Ovary (tissue), 9 donors: ENCODE data around the gene PLB1. TPM values are rescaled to one million over a fixed set of nuclear protein-coding genes. Genes with fewer than 3 reads are reported as not detected.
A peak's percentile ranks its signal among the peaks of the same experiment; 100 is the strongest.

Experiments used
- DNase-seq, 5 donors: peaks; one replicate each; pipeline ENCODE4 v3.0.0-alpha.2; 2019 to 2020
- H3K27ac ChIP-seq, 2 donors: fragments of 200-600 bp; one replicate each; pipeline versions ENCODE4 v1.5.1 to v1.8.0; 2019 to 2022
- H3K27me3 ChIP-seq: fragments of 200-600 bp; one replicate; pipeline ENCODE4 v1.8.0; 2022
- H3K36me3 ChIP-seq: fragments of 200-600 bp; sonication (generic); one replicate; pipeline ENCODE4 v1.5.1; 2019
- H3K4me1 ChIP-seq: one replicate; pipeline ENCODE4 v1.8.1; 2013; ENCODE audit warnings: mild to moderate bottlenecking, moderate library complexity; ENCODE audit not compliant: insufficient read depth
- H3K4me3 ChIP-seq: fragments of 200-600 bp; sonication (generic); one replicate; pipeline ENCODE4 v1.5.1; 2017
- H3K9me3 ChIP-seq, 2 donors: fragments of 200-600 bp in 1 of 2; sonication (generic) in 1 of 2; one replicate each; pipeline versions ENCODE4 v1.5.1 to v1.8.1; 2013 to 2019; ENCODE audit warnings: mild to moderate bottlenecking in 1 of 2, moderate library complexity in 1 of 2
- EP300 ChIP-seq: sonication (generic); formaldehyde crosslinking; IDR thresholded peaks from one replicate; pipeline ENCODE4 v1.6.1; 2017; ENCODE audit warnings: antibody characterized with exemption
- POLR2A ChIP-seq: fragments of 450-650 bp; IDR thresholded peaks from one replicate; pipeline ENCODE4 v1.6.1; 2017; ENCODE audit warnings: antibody characterized with exemption, mild to moderate bottlenecking, moderate library complexity
- WGBS, 3 donors: extraction: QIAGEN DNeasy Blood & Tissue Kit in 1 of 3; methylation state at CpG; one replicate each; pipeline versions ENCODE4 v1.1.5 to v1.1.7; 2013 to 2017; 5-methylcytosine and 5-hydroxymethylcytosine counted together
- intact Hi-C, 4 donors: fragments of 100-400 bp; cut with DNase I; formaldehyde crosslinking; loops; one replicate each; pipeline versions ENCODE4 v1.11.0 to v1.15.1; 2022 to 2023
- polyA plus RNA-seq, 2 donors: library from polyadenylated mRNA; stranded (reverse); fragments of 200-250 nt in 1 of 2; fragments of 350-450 nt in 1 of 2; fragmentation: Illumina TruSeq in 1 of 2; extraction: RNeasy Lipid Tissue Mini Kit (QIAGEN cat#74804) in 1 of 2; gene quantifications; one replicate each; pipeline ENCODE4 v1.2.3, GENCODE V29; 2013 to 2014
- total RNA-seq, 7 donors: library from RNA; depleted of rRNA in 2 of 7; stranded (reverse); fragments of >200 nt in 2 of 7; fragmentation: NEBNext Ultra II Directional in 3 of 7; extraction: Animal tissue kit (Norgen Biotek cat#: 25700) in 3 of 7; gene quantifications; one replicate each; pipeline versions ENCODE4 v1.1.0 to v1.2.4, GENCODE V29; 2016 to 2023
- TF ChIP-seq, protein P1 (sequence below), 3 donors: fragments of 450-650 bp in 2 of 3; fragments of 200-600 bp in 1 of 3; IDR thresholded peaks; one replicate each; pipeline versions ENCODE4 v1.5.1 to v1.8.0; 2016 to 2022; ENCODE audit warnings: antibody characterized with exemption in 3 of 3, mild to moderate bottlenecking in 1 of 3
- donor health status: DM: no; HTN: no; CAD: no; lungs with moderate emphysema.
- donor health status: DM: no; HTN: no; CAD: no.
- donor health status: Bipolar disorder and iron deficiency.
- donor health status: DM: yes; HTN: yes; CAD: no.
- donor health status: DM: no; HTN: no; CAD: no.
- donor health status: DM: yes; HTN: yes; CAD: no.

PLB1 gene
- total and polyA plus RNA-seq, 9 donors = 0.99 to 9.3 (median 2.7) TPM

DNA sequence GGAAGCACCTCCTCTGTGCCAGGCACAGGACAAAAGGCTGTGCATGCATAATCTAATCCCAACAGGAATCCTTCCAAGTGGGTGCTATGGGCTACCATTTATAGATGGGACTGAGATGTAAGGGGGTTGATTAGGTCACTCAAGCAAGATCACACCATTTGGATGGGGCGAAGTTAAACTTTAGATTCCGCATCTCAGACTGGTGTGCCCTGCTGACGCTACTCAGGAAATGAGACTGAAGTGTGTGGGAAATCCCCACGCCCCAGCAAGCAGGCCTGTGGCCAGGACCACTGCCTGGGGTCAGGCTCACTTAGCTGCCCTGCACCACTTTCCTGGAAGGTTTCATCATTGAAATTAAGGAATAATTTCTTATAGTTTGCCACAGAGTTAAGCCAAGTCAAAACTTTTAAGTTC is 185.3 kb downstream of the PLB1 start:
- H3K4me1 ChIP-seq = peaks cover 11% of the 10 kb centered on the region
- no peaks in the 10 kb centered on the region for H3K36me3 ChIP-seq
- H3K27ac ChIP-seq = no peak overlapping the region
- TF ChIP-seq EP300 (no peak), POLR2A (no peak)
- TF ChIP-seq, protein P1, sequence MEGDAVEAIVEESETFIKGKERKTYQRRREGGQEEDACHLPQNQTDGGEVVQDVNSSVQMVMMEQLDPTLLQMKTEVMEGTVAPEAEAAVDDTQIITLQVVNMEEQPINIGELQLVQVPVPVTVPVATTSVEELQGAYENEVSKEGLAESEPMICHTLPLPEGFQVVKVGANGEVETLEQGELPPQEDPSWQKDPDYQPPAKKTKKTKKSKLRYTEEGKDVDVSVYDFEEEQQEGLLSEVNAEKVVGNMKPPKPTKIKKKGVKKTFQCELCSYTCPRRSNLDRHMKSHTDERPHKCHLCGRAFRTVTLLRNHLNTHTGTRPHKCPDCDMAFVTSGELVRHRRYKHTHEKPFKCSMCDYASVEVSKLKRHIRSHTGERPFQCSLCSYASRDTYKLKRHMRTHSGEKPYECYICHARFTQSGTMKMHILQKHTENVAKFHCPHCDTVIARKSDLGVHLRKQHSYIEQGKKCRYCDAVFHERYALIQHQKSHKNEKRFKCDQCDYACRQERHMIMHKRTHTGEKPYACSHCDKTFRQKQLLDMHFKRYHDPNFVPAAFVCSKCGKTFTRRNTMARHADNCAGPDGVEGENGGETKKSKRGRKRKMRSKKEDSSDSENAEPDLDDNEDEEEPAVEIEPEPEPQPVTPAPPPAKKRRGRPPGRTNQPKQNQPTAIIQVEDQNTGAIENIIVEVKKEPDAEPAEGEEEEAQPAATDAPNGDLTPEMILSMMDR (IDR thresholded peaks at IDR 0.05) = no peak
- H3K9me3 ChIP-seq = no peaks in the 10 kb centered on the region
- intact Hi-C loops = loop anchor here in 1 of 4 donors (10.0 kb wide), 1 partner anchor 54 kb away; no protein-coding TSS in a partner anchor
- H3K4me3 ChIP-seq = no peak overlapping the region
- WGBS, 3 donors = 58 to 81% (median 81%) methylated on average over 4 of the region's 4 CpGs
- H3K27me3 ChIP-seq = no peaks in the 10 kb centered on the region
- DNase-seq = no peak

DNA sequence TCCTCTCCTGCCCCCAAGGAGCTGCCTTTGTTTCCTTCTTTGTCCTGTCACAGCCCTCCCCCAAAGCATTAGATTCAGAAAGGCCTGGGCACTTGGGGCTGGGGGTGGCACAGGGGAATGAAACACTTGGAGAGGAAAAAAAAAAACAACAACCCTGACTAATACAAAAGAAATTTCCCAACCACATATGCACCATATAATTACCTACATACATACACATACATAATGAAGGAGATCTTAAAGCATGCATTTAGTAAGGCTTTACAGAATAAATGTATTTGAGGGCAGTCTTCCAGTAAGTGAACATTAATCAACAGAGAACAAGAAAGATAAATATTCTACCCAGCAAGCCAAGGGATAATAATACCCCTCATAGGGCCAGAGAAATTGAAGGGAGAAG is 185.7 kb downstream of the PLB1 start:
- no peaks in the 10 kb centered on the region for H3K27me3 ChIP-seq
- no peak for TF ChIP-seq EP300
- H3K27ac ChIP-seq = no peak overlapping the region
- H3K9me3 ChIP-seq = no peaks in the 10 kb centered on the region
- DNase-seq = no peak
- peaks cover 11% of the 10 kb centered on the region for H3K4me1 ChIP-seq
- H3K36me3 ChIP-seq = no peaks in the 10 kb centered on the region
- intact Hi-C loops = loop anchor here in 1 of 4 donors (10.0 kb wide), 1 partner anchor 53 kb away; no protein-coding TSS in a partner anchor
- H3K4me3 ChIP-seq = no peak overlapping the region

DNA sequence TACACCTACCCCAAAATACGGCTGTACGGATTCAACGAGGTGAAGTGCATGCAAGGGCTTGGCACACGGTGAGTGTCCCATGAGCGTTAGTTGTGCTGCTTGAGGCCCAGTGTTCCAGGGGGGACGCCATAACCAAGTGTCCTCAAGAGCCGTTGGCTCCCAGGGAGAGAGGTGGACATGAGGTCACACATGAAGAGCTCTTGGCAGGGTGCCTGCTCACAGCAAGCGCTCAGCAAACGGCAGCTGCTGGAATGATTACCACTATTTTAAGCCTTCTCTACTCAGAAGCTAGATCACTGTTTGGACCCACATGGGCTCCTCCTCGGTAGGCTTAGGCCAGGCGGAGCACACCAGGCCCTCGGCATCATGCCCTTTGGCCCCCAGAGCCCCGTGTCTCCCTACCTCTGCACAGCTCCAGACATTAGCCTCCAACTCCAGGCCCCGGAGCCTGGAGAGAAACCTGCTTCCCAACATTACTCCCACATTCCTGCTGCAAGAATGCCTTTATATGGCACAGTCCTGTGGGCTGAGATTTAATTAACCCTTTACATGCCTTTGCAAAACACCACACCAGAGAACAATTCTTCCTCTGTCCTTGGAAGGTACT is 187.3 kb downstream of the PLB1 start:
- Histone ChIP-seq H3K9me3 (no peaks in the 10 kb centered on the region), H3K36me3 (no peaks in the 10 kb centered on the region), H3K27ac (no peak overlapping the region), H3K27me3 (no peaks in the 10 kb centered on the region), H3K4me1 (peaks cover 11% of the 10 kb centered on the region), H3K4me3 (no peak overlapping the region)
- intact Hi-C loops = loop anchor here in 1 of 4 donors (10.0 kb wide), 1 partner anchor 52 kb away; no protein-coding TSS in a partner anchor
- TF ChIP-seq POLR2A (no peak), EP300 (no peak)
- TF ChIP-seq, protein P1 (IDR thresholded peaks at IDR 0.05) = no peak
- 28 to 31% (median 31%) methylated on average over 14 of the region's 14 CpGs for WGBS, 3 donors
- DNase-seq = peak; percentile 69 to 85 (median 79)

DNA sequence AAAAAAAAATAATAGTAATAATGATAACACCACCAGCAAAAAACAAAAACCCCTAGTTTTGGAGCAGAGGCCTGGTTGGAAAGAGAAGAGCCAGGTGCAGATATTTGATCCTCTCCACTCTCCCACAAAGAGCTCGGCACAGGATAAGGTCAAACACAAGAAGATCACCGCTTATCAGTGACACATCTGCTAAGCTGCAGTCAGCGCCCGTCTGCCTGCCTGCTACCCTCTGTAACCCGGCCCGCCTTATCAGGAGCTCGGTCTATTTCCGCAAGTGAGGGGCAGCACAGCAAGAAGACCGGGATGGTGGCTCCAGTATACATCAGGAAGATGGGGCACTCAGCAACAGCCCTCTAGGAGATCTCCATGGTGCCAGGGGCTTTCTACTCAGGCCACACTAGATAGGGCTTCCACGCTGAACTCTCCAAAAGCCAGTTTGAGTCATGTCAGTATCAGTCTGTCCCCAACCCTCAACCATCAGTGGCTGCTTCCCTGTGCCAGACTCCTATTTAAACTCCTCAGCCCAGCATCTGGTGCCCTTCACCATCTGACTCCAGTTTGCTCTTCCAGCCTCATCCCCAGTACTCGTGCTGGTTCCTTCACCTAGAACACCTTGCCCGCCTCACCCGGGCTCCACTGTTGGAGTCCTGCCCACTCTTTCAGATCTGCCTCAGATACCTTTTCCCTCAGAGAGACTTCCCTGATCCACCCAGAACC is 188.4 kb downstream of the PLB1 start:
- Histone ChIP-seq H3K27me3 (no peaks in the 10 kb centered on the region), H3K4me3 (no peak overlapping the region), H3K4me1 (peaks cover 10% of the 10 kb centered on the region), H3K9me3 (no peaks in the 10 kb centered on the region), H3K36me3 (no peaks in the 10 kb centered on the region), H3K27ac (no peak overlapping the region)
- intact Hi-C loops = loop anchor here in 1 of 4 donors (10.0 kb wide), 1 partner anchor 51 kb away; no protein-coding TSS in a partner anchor
- no peak for DNase-seq
- TF ChIP-seq EP300 (no peak), POLR2A (no peak)
- TF ChIP-seq, protein P1 (IDR thresholded peaks at IDR 0.05) = no peak
- WGBS, 3 donors = 89 to 91% (median 90%) methylated on average over 13 of the region's 13 CpGs

DNA sequence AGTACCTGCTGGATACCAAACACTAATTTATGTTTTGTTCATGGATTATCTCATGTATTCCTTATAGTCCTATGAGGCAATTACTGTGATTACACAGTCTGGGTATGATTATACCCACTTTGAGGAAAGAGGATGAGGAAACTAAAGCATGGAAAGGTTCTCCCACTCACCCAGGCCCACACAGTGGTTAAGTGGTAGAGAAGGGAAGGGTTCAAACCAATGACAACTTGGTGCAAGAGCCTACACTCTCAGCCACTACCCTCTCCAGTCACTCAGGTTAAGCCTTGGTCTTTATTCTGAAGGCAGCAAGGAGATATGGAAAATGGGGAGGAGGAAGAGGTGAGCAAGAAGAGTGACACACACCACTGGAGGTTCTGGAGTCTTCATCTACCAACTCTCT is 191.3 kb downstream of the PLB1 start:
- Histone ChIP-seq H3K27ac (no peak overlapping the region), H3K4me1 (peaks cover 17% of the 10 kb centered on the region), H3K27me3 (no peaks in the 10 kb centered on the region), H3K9me3 (no peaks in the 10 kb centered on the region), H3K4me3 (no peak overlapping the region), H3K36me3 (no peaks in the 10 kb centered on the region)
- intact Hi-C loops = loop anchor here in 1 of 4 donors (10.0 kb wide), 1 partner anchor 48 kb away; no protein-coding TSS in a partner anchor
- DNase-seq = no peak
- TF ChIP-seq, protein P1 (IDR thresholded peaks at IDR 0.05) = no peak
- TF ChIP-seq EP300 (no peak), POLR2A (no peak)
